GM18508 (cell line): ENCODE measurements around the gene TMEM147.
"Not testable (repeated sequence)": the region's sequence is repeated elsewhere in the genome, so short reads cannot be mapped to it uniquely, and the experiment has no call there.

Experiments
- ATAC-seq: cut with Tn5 transposase; IDR thresholded peaks from one replicate; pipeline ENCODE4 v1.9.1; 2021; ENCODE audit warnings: moderate number of reproducible peaks; ENCODE audit not compliant: insufficient read depth, unreplicated experiment

The TMEM147 gene

DNA sequence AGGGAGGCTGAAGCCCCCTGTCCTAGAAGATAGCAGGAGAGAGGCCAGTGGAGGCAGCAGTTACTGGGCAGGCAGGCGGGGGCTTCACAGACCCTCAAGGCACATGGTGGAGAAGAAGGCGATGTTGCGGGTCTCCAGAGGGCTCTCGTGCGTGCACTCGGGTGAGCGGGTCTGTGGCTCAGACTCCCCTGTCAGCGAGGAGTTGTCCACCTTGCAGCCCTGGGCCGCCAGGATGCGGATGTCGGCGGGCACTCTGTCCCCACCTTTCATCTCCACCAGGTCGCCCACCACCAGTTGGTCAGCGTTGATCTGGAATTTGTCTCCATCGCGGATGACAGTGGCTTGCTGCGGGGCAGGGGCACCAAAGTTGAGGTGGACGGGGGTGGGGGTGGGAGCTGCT is 14.8 kb downstream of the TMEM147 start:
- ATAC-seq, result no peak

DNA sequence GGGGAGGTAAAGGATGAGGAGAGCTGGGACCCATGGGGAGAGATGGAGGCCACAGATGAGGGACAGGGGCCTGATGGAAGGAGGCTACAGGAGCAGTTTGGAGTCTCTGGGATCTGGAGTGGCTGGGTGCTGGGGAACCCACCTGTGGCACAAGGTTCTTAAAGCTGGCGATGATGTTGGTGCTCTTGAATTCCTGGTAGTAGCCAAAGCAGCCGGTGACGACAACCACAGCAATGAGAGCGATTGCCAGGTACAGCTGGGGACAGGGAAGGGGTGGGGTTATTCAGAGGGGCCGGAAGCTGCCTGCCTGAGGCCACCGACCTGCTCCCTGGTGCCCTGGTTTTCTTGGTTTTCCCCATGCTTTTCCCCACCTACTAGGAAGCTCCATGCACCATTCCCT is 15.3 kb downstream of the TMEM147 start:
- no peak for ATAC-seq

DNA sequence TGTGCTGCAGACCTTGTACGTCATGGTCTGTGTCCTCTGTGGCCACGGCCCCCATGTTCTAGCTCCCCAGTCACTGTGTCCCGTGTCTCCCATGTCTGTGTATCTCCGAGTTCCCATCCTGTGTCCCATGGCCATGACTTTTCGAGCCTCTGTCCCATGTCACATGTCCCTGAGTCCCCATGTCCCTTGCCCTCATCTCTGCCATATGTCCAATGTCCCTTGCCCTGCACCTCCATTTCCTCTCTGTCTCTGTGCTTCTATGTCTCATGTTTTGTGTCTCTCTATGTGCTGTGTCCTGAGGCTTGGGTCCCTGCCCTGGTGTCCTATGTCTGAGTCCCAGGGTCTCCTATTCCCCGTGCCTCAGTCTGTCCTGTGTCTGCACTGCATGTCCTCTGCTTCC is 16.0 kb downstream of the TMEM147 start:
- ATAC-seq, result no peak

DNA sequence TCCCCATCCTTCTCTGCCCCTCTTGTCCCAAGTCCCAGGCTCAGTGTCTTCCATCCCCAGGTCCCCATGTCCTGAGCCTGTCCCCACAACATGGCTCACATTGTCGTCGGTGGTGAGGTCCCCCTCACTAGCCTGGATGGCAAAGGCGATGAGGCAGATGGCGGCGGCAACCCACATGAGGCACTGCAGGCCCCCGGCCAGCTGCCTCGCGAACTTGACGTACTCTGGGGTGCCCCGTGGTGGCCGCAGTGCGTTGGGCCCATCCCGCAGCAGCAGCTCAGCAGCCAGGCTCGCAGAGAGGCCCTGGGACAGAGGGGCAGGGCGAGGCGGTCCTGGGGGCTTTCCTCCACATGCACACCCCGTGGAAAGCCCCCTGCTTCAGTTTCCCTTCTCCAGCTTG is 16.9 kb downstream of the TMEM147 start:
- ATAC-seq, result no peak

DNA sequence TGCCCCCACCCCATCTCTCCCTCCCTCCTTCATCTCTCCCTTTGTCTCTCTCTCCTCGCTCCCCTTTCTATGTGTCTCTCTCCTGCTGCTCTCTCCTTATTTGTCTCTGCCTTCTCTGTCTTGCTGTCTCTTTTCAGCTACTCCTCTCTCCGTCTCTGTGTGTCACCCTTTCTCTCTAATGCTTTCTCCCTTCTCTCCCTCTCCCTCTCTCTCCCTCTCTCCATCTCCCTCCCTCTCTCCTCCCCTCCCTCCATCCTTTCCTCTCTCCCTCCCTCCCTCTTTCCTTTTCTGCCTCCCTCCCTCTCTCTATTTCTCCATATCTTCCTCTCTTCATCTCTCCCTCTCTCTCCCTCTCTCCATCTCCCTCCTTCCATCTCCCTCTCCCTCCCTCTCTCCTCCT is 17.4 kb downstream of the TMEM147 start:
- ATAC-seq, result no peak

DNA sequence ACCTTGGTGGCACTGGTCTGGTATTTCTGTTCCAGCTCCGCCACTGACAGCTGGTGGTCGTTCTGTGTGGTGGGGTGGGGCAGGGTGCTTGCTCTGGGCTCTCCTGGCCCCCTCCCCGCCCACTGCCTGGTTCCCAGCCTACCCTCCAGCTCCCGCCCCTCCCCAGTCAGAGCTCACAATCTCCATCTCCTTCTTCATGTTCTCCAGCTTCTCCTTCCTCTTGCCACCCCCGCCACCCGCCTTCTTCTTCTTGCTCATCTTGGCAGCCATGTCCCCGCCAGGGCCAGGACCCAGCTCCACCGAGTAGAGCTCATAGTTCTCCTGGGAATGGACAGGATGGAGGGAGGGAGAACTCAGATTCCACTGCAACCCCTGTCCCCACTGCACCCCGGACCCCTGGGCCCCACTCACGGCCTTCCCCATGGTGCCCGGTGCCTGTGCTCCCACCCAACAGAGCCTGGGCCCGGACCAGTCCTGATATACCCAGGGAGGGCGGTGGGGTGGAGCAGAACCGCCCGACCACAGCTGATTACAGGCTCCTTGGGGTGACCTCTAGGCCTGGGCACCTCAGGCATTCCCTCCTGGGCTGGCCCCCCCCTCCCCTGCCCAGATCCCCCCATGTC is 17.9 kb downstream of the TMEM147 start, which contains the start of gene ATP4A:
TSS of gene ATP4A (minus strand) at position 452 of the 623 bp plus-strand sequence. CDS start at position 423, 29 bp downstream.
- no peak for ATAC-seq

GRCh38 chr19:35565016-35565856 is 19.8 kb downstream of the TMEM147 start:
- no peak for ATAC-seq

GRCh38 chr19:35566738-35567137 is 21.3 kb downstream of the TMEM147 start:
- ATAC-seq, result no peak

DNA sequence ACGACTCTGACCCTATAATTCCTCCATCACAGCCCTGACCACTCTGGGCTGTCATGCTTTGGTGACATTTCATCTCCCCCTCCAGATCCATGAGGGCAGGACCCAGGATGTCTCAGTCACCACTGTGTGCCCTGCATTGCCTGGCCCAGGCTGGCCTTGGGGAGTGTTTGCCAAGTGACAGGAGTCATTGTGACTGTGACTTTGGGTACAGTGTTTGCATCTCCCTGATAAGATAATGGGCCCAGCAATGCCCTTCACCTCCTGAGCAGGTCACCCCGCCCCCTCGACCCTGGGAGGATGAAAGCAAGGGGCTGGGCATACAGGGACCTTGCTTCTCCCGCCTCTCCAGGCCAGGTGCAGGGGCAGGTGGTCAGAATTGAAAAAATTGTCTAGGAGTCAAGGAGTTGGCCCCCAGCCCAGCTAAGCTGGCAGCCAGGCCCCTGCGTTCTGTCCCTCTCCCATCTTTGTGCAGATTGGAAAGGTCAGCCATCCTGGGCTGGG is 23.9 kb downstream of the TMEM147 start:
- ATAC-seq, result no peak

DNA sequence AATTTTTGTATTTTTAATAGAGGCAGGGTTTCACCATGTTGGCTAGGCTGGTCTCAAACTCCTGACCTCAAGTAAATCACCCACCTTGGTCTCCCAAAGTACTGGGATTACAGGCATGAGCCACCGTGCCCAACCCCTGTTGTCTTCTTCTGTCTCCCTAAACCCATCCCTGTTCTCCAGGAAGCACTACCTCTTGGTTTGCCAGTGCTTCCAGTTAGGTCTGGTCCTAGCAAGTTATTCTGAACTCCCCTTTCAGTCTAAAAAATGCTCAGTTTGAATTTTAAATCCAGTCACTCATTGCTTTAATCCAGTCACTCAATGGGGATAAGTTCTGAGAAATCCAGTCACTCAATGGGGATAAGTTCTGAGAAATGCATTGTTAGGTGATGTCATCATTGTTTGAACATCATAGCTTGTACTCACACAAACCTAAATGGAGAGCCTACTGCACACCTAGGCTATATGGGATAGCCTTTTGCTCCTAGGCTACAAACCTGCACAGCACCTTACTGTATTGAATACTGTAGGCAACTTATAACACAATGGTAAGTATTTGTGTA is 26.1 kb downstream of the TMEM147 start:
- no peak for ATAC-seq

DNA sequence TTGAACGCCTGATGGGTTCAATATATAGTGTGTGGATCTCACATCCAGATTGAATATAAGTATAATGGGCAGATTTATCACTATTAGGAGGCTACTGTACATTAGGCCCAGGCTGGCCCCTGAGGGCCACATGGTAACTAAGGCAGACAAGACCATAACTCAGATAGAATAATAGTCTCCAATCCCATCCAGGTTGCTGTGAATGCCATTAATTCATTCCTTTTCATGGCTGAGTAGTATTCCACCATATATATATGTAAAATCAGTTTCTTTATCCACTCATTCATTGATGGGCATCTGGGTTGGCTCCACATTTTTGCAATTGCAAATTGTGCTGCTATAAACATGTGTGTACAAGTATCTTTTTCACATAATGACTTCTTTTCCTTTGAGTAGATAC is 32.5 kb downstream of the TMEM147 start:
- ATAC-seq, result no peak

DNA sequence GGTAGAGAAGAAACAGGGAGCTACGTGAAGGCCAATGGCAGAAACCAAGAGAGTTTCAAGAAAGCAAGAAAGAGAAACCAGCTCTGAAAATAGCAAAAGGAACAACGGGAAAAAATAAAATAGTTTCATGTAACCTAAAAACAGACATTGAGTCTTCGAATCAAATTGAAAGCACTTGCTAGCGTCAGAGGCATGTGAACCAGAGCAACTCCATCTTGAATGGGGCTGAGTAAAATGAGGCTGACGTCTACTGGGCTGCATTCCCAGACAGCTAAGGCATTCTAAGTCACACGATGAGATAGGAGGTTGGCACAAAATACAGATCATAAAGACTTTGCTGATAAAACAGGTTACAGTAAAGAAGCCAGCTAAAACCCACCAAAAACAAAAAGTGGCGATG is 33.3 kb downstream of the TMEM147 start:
- no peak for ATAC-seq

- ATAC-seq, result no peak
These were observed 37.3 kb downstream of the TMEM147 start for GRCh38 chr19:35582760-35583159.

- no peak for ATAC-seq
These were observed 40.4 kb downstream of the TMEM147 start, which contains the start of gene PMIS2 for GRCh38 chr19:35585848-35586247. TSS of gene PMIS2 (plus strand) at chr19:35586173. CDS start at chr19:35586260, 87 bp downstream.

DNA sequence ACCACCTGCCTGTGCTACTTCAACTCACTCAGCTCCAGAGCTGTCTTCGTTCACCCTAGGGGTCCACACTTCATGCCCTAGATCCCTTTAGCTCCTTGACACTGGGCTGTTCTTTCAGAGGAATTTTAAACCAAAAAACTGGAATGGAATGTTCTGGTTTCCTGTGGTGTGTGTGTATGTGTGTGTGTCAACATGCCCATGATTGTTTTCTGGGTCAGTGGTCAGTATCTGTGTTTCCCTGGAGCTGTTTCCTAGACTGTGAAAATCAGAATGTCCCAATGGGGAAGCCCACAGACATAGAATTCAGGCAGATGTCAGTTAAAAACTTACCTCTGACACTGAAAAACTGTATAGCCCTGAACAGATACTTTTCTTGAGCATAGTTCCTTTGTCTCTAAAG is 41.9 kb downstream of the TMEM147 start:
- no peak for ATAC-seq

DNA sequence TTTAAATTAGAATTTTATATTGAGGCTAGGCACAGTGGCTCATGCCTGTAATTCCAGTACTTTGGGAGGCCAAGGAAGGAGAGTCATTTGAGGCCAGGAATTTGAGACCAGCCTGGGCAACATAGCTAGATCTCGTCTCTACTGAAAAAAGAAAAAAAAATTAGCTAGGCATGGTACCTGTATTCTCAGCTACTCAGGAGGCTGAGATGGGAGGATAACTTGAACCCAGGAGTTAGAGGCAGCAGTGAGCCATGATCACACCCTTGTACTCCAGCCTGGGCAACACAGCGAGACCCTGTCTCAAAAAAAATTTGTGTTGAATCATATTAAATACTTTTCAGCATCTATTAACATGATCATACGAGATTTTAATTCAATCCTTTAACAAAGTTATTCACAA is 45.4 kb downstream of the TMEM147 start:
- ATAC-seq, result no peak

DNA sequence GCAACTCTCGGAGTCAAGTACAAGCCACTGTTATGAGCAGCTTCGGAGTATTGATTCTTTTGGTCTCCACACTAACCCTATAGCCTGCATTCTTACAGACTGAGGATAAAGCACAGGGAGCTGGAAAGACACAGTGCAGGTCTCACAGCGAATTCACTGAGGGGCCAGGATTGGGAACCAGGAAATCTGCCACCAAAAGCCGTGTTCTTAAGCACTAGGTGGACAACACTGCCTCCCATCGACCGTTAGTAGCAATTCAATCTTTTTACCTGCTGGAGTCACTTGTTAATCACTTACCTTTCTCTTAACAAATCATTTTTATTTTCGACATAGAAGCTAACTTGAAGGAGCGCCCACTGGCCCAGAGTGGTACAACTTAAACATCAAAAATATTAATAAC is 46.8 kb downstream of the TMEM147 start:
- ATAC-seq, result no peak

- not testable (repeated sequence) for ATAC-seq
These were observed 49.6 kb downstream of the TMEM147 start for GRCh38 chr19:35595026-35595425.

- no peak for ATAC-seq
These were observed 50.5 kb downstream of the TMEM147 start for GRCh38 chr19:35595928-35596327.

DNA sequence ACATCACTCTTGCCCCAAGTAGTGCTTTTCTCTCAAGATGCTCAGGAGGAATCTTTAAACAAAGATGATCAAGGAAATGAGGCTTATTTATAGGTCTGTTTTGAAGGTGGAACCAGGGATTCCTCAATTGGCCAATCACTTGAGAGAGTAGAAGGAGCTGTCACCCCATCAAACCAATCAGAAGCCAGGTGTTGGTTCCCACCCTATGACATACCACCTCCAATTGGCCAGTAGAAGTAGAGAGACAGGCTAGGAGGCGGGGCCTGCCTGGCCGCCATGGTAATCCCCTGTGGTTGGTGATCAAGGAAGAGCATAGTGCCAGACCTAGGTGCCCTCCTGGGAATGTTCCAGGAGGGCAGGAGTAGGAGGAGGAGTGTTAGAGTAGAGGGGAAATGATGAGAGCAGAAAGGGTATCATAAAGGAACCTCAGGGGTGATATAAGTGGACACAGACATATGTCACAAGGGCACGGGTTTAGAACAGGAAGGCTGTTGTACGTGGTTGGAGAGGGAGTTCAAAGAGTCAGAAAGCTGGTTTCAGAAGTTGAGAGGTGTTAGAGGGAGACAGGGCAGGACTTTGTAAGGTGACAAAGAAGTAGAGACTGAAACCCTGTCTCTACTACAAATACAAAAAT is 51.1 kb downstream of the TMEM147 start:
- ATAC-seq, result no peak
